HG02610 (cell line): ENCODE measurements around the gene PRPF19.

ENCODE experiments used
- ATAC-seq: cut with Tn5 transposase; IDR thresholded peaks from one replicate; pipeline ENCODE4 v1.9.1; 2021; ENCODE audit warnings: mild to moderate bottlenecking, moderate library complexity; ENCODE audit not compliant: unreplicated experiment

Gene PRPF19

GRCh38 chr11:60862171-60862570 is 44.2 kb downstream of the PRPF19 start:
- ATAC-seq: no peak

GRCh38 chr11:60860943-60861342 is 45.4 kb downstream of the PRPF19 start:
- no peak for ATAC-seq

GRCh38 chr11:60859616-60860250 is 46.7 kb downstream of the PRPF19 start:
- no peak for ATAC-seq

- ATAC-seq: no peak
Observed at GRCh38 chr11:60858731-60859464, 47.5 kb downstream of the PRPF19 start.

GRCh38 chr11:60858236-60858635 is 48.1 kb downstream of the PRPF19 start:
- ATAC-seq: no peak

- ATAC-seq: no peak
Observed at GRCh38 chr11:60857378-60858232, 48.8 kb downstream of the PRPF19 start.

GRCh38 chr11:60855726-60856633 is 50.4 kb downstream of the PRPF19 start, which contains the start of gene PTGDR2:
TSS of gene PTGDR2 (minus strand) at chr11:60855950. CDS start at chr11:60853722, 2,228 bp downstream.
- no peak for ATAC-seq

GRCh38 chr11:60854847-60855725 is 51.3 kb downstream of the PRPF19 start:
- no peak for ATAC-seq

GRCh38 chr11:60854140-60854846 is 52.1 kb downstream of the PRPF19 start:
- no peak for ATAC-seq

GRCh38 chr11:60852982-60853950 is 53.1 kb downstream of the PRPF19 start:
- ATAC-seq: no peak

- ATAC-seq: no peak
Observed at GRCh38 chr11:60852117-60852981, 54.0 kb downstream of the PRPF19 start.

GRCh38 chr11:60851327-60852104 is 54.9 kb downstream of the PRPF19 start:
- ATAC-seq: no peak

- ATAC-seq: no peak
Observed at GRCh38 chr11:60849641-60850520, 56.5 kb downstream of the PRPF19 start.

GRCh38 chr11:60848714-60849151 is 57.7 kb downstream of the PRPF19 start:
- ATAC-seq: no peak

- no peak for ATAC-seq
Observed at GRCh38 chr11:60847896-60848295, 58.5 kb downstream of the PRPF19 start.
